GM21360 (cell line): Measurements from ENCODE around the gene LHFPL2.
"Not testable (repeated sequence)": the region's sequence is repeated elsewhere in the genome, so short reads cannot be mapped to it uniquely, and the experiment has no call there.

ENCODE experiments used
- ATAC-seq: cut with Tn5 transposase; IDR thresholded peaks from one replicate; pipeline ENCODE4 v1.9.1; 2021; ENCODE audit warnings: mild to moderate bottlenecking, moderate library complexity; ENCODE audit not compliant: unreplicated experiment

LHFPL2 gene

DNA sequence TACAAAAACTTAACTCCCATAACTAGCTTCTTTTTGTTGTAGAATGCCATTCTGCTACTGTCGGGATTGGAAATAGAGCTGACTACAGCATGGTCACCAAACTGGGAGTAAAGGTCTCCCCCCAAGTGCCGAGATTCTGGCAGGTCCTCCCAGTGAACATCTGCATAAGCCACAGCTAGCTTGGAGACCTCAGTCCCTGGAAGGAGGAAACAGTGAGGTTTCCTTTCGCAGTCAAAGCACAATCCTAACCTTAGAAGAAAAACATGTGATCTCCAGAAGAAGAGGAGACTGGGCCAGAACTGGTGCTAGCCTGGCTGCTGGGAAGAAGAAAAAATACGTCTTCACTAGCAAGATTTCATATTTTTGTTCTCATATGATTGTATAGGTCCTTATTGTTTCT is 160.7 kb downstream of the LHFPL2 start:
- no peak for ATAC-seq

DNA sequence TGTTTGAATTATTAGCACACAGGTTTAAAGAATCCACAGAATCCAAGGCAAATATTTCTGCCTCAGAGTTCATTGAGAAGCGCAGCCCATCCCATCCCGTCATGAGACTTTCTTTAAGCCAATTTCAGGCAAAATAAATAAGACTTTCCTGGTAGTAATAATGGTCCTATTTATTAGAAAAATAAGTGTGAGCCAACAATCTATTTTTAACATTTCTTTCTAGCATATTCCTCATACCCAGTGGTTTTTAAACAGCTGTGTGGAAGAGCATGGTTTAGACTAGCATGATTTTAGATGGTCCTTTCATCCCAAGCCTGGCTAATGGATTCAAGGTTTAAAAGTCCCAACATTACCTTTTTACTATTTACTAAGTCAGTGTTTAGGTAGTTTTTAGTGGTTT is 162.4 kb downstream of the LHFPL2 start:
- no peak for ATAC-seq

DNA sequence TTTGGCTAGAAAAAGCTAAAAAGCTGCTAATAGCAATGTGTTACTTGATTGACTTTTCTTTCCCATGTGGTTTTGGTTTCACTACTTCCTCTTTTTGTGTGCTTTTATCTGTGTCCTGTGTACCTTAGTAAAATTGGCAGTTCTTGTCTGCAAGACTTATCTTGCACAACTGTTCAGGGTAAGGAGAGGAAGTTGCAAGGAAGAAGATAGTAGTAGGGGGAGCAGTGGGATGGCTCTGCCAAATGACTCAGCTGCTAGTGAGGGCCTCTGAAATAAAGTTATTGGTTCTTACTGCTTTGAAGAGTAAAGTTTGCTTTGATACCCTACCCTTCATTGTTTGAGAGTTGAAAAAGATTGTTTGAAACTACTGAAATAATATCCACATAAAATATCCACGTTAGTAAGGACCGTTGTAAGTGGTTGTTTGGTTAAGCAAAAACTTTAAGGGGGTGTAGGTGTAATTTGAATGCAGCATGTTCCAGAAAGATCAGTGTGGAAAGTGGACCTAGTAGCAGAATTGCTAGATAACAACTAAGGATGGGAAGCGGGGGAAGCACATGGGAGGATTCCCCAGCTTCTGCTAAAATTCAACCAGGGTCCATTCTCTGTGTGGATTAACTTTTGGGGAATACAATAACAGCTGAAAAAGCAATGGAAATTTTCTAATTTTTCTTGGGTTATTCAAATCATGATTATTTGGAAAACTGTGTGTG is 164.6 kb downstream of the LHFPL2 start:
- peak; percentile 86 for ATAC-seq

DNA sequence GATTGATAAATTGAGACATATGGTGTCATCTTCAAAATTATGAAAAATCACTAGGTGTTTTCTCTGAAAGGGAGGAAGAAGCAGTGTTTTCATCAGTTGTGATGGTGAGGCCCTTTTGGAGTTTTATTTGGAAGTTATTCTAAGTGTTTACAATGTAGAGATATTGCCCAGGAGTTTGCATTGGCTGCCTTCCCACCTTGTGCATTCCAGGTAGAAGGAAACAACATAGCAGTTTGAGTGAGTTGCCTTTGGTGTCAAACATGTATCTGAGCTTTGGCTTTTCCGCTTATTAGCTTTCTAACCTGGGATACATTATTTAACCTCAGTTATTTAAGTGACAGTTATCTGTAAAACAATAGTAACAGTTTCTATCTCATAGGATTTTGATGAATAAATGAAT is 165.6 kb downstream of the LHFPL2 start:
- ATAC-seq: no peak

DNA sequence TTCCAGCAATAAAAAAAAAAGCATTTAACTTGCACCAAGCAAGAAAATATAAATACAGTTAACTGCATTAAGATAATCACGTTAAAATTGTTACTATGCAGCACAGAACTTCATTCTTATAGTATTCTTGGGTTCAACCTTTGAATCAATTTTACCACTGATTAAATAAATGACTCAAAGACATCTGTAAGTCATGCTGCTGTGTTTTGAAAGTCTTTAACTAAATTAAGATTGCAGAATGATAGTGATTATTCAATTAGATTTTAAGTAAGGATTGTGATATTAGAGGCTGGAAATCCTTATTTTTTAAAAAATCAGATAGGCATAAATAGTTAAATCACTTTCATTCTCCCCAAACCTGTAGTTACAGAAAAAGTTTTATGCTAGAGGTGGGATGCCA is 171.8 kb downstream of the LHFPL2 start:
- ATAC-seq: no peak

DNA sequence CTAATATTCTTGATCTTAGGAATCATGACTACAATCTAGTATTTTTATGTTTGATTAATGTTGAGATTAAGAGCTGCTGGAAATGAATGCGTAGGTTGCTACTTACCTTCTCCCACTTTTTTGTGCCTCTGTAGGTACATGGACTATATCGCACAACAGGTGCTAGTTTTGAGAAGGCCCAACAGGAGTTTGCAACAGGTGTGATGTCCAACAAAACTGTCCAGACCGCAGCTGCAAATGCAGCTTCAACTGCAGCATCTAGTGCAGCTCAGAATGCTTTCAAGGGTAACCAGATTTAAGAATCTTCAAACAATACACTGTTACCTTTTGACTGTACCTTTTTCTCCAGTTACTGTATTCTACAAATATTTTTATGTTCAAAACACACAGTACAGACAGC is 173.2 kb downstream of the LHFPL2 start:
- no peak for ATAC-seq

DNA sequence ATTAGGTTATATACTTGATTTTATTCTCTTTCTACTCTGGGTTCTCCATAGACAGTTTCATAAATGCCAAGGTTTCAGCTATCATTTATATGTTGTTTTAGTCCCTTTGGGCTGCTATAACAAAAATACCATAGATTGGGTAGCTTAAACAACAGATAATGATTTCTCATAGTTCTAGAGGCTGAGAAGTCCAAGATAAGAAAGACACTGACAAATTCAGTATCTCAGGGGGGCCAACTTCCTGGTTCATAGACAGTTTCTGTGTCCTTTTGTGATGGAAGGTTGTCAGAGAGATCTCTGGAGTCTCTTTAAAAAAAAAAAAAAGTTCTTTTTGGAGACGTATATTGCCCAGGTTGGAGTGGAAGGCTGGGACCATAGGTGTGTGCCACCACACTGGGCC is 174.8 kb downstream of the LHFPL2 start:
- no peak for ATAC-seq

DNA sequence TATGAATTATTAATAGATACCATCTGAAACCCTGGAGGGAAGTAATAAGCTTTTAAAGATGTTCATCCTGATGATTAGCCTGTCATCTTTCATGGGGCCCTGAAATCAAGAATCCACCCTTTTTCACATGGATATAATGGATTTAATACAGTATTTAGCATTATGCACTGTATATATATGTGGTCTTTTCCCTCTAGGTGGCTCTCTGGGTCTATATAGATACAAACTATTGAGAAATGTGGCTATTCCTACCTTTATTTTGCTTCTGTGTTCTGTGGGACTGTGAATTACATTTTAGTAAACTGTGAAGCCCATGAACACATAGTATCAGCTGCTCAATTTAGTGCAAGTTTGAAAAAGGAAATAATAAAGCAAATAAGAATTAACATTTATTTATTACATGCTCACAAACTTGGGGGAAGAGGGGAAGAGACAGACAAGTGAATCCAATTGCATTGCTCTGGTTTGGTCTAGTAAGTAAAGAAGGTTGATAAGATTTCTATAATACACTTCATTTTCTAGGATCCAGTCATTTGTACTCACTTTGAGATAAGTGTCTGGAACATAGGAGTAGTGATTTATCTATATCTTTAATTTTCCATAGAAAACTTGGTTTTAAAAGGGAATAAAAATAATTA is 176.0 kb downstream of the LHFPL2 start:
- ATAC-seq: no peak

DNA sequence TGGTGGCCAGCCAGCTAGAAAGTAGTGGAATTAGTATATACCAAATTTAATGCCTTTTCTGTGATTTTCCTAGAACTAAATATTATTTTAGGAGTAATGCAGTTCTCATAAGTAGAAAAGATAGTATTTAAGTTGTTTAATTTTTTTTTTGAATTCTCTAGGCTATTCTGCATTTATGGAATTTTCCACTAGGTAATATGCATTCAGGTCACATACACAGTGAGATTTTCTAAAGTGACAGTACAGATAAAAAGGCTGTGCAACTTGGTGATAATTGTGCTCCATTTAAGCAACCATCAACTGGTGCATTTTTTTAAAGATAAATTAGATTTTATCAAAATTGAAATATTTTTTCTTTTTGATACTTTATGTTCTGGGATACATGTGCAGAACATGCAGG is 176.7 kb downstream of the LHFPL2 start:
- ATAC-seq: no peak

DNA sequence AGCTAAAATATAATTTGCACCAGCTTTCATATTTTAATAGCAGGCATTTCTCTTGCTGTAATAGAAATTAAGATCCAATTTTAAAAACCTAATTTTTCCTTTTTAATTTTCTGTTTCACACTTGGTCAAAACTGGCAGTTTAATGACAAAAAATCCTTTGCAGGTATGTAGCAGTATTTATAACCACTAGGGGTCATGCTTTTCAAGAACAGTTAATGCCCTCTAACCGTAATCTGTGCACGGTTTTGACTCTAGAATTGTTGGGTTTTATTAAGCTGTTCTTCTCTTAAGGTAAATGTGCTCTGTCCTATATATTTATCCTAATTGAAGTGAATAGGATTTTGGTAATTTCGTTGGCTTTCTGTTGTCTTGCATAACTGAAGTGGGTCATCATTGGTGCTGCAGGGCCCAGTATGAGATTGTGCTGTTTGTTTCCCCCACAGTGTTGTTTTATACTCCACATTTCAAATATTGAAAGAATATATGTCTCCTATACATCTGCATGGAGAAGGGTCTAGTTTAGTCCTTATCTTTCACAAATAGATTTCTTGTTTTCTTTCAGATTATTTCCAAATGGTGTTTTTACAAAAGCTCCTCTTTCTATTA is 180.7 kb downstream of the LHFPL2 start:
- ATAC-seq: no peak

DNA sequence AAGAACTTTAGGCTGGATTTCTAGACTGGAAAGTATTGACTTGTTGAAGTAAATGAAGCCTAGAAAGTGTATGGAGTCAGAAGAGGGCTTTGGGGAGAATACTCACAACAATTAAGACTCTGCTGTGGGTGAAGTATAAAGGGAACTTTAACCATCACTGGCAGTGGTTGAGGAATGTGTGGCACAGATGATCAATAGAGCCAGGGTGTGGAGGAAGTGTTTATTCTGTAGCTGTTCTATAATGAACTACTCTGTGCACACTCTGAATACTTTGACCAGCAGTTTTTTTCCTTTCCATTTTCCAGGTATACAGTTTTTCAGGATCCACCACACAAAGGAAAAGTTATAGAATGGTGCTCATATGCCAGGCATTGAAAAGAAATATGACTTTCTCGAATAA is 181.4 kb downstream of the LHFPL2 start:
- no peak for ATAC-seq

DNA sequence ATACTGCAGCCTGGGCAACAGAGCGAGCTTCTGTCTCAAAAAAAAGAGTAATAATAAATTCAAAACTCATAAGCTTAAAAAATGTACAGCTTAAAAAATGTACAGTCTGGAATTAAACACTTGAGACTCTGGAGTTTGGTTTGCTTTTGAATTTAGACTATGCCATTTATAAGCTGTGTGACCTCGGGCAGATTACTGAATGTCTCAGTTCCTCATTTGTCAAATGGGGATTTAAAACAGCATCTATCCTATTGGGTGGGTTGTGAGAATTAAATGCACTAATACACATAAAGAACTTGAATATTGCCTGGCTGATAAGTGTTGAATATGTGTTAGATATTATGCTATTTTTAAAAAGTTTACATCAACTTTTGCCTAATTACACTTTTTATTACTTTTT is 189.7 kb downstream of the LHFPL2 start:
- ATAC-seq: no peak

DNA sequence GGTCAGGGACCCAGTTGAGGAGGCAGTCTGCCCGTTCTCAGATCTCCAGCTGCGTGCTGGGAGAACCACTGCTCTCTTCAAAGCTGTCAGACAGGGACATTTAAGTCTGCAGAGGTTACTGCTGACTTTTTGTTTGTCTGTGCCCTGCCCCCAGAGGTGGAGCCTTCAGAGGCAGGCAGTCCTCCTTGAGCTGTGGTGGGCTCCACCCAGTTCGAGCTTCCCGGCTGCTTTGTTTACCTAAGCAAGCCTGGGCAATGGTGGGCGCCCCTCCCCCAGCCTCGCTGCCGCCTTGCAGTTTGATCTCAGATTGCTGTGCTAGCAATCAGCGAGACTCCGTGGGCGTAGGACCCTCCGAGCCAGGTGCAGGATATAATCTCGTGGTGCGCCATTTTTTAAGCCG is 191.1 kb downstream of the LHFPL2 start:
- not testable (repeated sequence) for ATAC-seq

DNA sequence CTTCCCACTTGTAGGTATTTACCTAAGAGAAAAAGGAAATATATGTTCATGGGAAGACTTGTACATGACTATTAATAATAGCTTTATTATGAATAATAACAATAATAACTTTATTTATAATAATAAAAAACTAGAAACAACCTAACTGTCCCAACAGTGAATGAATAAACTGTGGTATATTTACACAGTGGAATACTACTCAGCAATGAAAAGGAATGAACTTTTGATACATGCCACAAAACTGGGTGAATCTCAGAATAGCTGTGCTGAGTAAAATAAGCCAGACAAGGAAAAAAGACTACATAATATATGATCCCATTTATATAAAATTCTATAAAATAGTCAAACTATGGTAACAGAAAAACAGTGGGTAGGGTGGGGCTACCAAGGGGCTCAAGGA is 199.5 kb downstream of the LHFPL2 start:
- ATAC-seq: no peak

DNA sequence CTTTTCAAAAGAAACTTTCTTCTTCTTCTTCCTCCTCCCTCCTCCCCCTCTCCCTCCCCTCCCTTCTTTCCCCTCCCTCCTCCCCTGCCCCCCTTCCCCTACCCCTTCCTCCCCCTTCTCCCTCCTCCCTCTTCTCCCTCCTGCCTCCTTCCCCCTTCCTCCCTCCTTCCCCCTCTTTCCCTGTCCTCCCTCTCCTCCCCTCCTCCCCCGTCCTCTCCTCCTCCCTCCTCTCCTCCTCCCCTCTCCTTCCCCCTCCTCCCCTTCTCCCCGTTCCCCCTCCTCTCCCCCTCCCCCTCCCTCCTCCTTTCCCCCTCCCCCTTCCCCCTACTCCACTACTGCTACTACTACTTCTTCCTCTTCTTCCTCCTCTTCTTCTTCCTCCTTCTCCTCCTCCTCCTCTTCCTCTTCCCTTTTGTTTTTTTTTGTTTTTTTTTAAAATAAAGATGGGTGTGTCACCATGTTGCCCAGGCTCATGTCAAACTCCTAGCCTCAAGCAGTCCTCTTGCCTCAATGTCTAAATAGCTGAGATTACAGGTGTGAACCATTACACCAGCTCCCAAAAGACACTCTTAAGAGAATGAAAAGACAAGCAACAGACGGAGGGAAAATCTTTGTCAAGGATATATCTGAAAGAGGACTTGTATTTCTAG is 200.7 kb downstream of the LHFPL2 start:
- ATAC-seq: no peak
